NCI-H345 (cell line): ENCODE data around the gene SLC2A5.
"Not testable (repeated sequence)": the region's sequence is repeated elsewhere in the genome, so short reads cannot be mapped to it uniquely, and the experiment has no call there.

Source experiments
- DNase-seq: peaks from one replicate; lab custom pipeline; 2025; lab: John Stamatoyannopoulos, UW

SLC2A5 gene

DNA sequence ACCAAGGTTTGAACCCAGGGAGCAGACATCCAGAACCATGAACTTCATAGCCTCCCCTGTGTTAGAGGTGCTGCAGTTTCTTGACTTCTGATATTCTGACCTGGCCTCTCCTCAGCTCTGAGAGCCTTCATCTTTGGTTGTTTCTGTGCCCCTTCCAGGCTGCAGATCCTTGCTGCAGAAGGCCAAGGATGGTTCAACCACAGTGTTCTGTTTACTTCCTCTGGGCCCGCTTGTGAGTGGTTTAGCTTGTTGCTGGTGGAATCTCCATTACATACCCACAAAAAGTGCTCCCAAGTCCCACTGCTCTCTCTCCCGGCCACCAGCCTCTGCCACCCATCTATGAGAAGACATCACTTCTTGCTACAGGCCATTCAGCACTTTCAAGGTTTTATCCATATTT is 34.2 kb downstream of the SLC2A5 start:
- DNase-seq, result no peak

GRCh38 chr1:9033363-9033762 is 36.1 kb downstream of the SLC2A5 start:
- DNase-seq, result no peak

- no peak for DNase-seq
Measured at GRCh38 chr1:9031484-9032259, 37.8 kb downstream of the SLC2A5 start.

GRCh38 chr1:9031077-9031476 is 38.4 kb downstream of the SLC2A5 start:
- DNase-seq, result not testable (repeated sequence)

GRCh38 chr1:9028921-9029705 is 40.3 kb downstream of the SLC2A5 start:
- DNase-seq, result no peak

- no peak for DNase-seq
Measured at GRCh38 chr1:9027307-9027706, 42.1 kb downstream of the SLC2A5 start.

- peak; percentile 35 for DNase-seq
Measured at GRCh38 chr1:9025449-9025848, 44.0 kb downstream of the SLC2A5 start.

- DNase-seq, result no peak
Measured at GRCh38 chr1:9024837-9025236, 44.6 kb downstream of the SLC2A5 start.

DNA sequence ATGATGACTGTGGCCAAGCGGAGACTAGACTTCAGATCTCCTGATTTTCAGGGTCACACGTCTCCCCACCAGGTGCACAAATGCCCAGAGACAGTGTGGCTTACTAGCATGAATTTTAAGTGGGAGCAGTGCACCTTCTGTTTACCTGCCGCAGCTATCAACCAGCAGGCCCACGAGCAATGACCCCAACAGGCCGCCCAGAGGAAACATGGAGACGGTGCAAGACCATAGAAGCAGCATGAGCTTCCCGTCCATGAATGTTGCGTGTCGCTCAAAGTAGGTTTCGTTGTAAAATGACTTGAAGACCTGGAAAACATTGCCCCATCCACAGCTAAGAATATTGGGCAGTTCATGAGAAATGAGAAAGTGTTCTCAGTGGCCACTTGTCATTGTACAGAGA is 46.7 kb downstream of the SLC2A5 start:
- no peak for DNase-seq

DNA sequence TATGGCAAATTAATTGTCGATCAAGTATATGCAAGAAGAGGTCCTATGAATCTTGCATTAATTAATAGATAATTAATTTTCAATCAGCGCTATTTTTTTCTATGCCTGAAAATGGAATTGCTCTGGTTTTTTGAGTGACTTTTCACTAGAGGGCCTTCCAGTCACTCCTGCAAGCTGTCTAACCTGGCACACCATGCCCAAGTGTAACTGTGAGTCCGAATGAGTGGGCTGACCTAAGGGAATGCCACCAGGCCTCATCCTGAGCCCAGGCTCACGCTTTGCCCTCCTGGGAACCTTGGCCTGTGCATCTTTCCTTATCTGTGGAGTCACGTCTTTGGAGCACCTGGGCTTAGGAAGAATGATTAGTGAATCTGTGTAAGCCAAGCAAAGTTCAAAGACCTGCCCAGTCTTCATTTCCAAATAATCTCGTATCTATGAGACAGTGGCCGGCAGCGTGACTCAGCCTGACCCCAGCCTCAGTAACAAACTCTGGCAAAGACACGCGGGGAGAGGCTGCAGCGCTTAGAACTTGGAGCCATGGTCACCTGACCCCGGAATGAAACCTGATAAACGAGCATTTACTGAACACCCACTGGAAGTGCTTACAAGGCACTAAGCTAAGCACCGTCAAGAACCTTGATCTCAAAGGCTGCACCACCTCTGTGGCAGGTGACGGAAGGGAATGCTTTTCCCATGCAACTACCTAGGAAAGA is 47.3 kb downstream of the SLC2A5 start:
- not testable (repeated sequence) for DNase-seq

DNA sequence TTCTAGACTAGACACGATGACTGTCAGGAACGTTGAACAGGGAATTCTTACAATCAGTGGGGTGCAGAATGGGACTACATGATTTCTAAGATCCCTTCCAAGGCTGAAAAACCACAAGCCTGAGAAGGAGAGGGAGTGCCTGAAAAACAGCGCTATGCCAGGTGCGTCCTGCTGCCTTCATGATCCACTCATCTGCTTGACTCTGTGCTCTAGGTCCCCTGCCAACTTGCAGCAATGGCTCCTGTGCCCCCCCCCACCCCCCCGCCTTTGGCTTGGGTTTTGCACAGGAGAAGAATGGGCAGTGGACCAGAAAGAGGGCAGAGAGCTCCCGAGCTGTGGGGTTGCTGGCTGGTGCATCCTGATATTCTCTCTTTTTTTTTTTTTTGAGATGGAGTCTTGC is 49.1 kb downstream of the SLC2A5 start:
- no peak for DNase-seq

DNA sequence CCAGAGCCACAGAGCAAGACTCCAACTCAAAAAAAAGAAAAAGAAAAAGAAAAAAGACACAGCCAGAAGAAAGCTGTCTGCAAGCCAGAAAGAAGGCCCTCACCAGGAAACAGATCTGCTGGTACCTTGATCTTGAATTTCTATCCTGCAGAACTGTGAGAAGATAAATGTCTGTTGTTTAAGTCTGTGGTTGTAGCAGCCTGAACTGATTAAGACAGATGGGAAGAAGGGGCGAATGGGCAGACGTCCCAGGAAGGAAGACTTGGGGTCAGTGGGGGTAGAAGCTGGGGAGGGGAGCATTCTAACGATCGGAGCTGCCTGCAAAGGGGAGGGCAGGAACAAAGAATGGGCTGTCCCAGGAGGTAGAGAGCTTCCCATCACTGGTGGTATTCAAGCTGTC is 49.5 kb downstream of the SLC2A5 start:
- DNase-seq, result no peak

- DNase-seq, result no peak
Measured at GRCh38 chr1:9018333-9018732, 51.1 kb downstream of the SLC2A5 start.

GRCh38 chr1:9016455-9016854 is 53.0 kb downstream of the SLC2A5 start:
- DNase-seq, result no peak

DNA sequence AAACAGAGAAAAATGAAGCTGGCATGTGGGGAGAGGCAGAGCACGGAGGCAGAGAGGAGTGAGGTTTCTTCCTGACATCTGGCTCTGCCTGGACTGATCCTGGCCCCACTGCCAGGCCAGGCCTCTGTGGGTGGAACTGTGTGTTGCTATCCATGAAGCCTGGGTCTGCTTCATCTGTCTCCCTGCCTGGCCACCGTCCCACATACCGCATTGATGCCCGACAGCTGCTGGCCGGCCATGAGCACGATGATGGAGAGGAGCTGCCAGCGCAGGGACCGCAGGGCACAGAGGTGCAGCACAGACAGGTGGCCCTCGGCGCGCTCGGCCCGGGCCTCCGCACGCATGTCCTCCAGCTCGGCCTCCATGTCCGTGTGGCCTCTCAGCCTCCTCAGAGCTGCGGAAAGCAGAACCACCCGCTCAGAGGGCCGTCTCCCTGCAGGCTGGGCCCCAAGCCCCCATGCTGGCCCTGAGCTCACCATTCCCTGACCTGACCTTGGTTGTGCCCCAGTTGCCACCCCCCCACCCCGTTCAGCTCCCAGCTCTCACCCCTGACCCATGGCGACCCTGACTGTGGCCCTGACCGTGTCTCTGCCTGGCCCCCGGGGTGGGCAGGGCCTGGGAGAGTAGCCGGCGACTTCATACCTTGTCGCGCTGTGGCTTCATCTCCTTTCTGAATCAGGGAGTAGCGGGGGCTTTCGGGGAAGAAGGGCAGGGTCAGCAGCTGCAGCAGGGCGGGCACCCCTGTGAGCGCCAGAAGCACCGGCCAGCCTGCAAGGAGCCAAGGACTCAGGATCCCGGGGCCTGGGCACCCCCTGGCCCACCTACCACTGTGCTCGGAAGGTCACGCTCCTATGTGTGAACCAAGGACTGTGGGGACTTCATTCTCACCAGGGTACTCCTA is 54.7 kb downstream of the SLC2A5 start:
- DNase-seq, result no peak

- DNase-seq, result no peak
Measured at GRCh38 chr1:9013819-9014218, 55.6 kb downstream of the SLC2A5 start.

DNA sequence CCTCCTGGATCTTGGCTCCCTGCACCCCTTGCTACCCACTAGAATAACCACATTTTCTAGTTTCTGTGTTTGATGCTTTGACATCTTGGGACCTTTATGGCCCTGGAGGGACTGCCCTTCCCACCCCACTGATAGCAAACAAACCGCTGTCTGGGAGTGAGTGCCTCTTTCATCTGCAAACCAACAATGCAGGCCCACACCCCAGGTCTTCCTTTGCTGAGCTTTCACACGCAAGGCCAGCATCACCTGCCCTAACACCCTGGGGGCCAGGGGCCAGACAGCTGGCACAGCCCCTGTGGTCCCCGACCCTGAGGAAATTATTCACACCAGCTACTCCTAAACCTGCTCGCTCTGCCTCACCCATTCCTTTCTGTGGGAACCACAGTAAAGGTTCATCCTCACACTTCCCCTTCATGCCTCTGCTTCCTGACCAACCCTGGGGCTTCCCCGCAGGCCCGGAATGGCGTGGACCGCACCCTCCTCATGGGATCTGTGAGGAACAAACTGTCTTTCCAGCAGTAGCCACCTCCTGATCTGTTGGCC is 58.6 kb downstream of the SLC2A5 start:
- DNase-seq, result no peak

GRCh38 chr1:9009438-9010370 is 59.7 kb downstream of the SLC2A5 start:
- DNase-seq, result no peak

DNA sequence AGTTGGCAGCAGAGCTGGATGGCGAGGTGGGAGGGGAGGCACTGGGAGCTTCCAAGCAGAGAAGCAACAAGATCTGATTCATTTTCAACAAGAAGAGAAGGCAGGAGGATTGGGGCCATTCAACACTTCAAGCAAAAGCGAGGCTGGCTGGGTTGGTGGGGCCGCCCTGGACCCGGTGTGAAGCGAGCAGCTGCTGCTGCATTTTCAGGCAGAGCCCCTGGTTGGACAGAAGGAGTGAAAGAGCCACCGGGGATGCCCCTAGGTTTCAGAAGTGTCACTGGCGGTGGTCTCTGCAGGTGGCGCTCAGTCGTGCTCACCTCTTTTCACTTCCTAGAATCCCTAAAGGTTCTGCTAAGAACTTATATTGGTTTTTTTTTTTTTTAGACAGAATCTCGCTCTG is 61.2 kb downstream of the SLC2A5 start:
- no peak for DNase-seq

DNA sequence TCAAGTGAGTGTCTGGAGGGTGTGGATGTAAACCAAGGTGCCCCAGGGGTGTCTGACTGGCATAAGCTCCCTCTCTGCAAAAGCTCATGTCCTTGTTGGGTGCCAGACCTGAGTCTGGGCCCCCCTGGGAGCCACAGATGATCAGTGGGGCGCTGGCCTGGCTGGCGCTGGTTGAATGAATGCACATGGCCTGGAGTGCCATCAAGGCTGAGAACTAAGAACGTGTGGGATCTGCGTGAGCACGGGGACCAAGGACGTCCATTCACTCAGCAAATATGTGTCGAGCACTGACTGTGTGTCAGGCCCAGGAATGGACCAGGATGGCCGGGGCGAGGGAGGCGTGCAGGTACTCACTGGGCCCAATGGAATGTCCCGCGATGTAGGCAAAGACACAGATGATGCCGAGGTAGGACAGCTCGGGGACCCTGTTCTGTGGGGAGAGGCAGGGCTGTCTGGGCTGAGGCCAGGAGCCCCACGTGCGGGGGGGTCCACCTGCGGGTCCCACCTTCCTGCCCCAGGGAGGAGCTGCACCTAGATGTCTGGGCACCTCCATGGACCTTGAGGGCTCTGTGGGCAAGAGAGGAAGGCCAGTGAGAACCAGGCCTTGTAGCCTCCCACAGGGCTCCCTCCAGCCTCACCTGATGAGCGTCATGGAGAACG is 62.3 kb downstream of the SLC2A5 start:
- DNase-seq, result no peak
